GM12872 (cell line): Measurements from ENCODE around the gene UNC93B1.

ENCODE experiments used
- TF ChIP-seq, protein P1 (sequence below): IDR thresholded peaks from 3 replicates; pipeline ENCODE4 v1.5.1; 2011; ENCODE audit warnings: low read depth, mild to moderate bottlenecking, low read length, moderate library complexity; ENCODE audit not compliant: insufficient read depth

The UNC93B1 gene

DNA sequence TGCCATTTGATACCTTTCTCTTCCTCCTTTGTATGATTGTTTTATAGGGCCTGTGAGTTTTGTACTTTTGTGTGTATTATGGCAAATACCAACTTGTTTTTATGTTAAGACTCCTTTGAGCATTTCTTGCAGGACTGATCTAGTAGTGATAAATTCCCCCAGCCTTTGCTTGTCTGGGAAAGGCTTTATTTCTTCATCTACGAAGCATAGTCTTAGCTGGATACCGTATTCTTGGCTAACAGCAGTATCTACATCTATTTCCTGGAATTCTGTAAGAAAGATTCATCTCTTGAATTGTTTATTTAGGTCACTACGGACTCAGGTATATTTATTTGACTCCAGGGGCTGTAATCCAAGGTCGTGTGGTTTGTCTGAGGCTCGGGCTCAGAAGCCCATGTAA is 20.6 kb upstream of the UNC93B1 start:
- TF ChIP-seq, protein P1, sequence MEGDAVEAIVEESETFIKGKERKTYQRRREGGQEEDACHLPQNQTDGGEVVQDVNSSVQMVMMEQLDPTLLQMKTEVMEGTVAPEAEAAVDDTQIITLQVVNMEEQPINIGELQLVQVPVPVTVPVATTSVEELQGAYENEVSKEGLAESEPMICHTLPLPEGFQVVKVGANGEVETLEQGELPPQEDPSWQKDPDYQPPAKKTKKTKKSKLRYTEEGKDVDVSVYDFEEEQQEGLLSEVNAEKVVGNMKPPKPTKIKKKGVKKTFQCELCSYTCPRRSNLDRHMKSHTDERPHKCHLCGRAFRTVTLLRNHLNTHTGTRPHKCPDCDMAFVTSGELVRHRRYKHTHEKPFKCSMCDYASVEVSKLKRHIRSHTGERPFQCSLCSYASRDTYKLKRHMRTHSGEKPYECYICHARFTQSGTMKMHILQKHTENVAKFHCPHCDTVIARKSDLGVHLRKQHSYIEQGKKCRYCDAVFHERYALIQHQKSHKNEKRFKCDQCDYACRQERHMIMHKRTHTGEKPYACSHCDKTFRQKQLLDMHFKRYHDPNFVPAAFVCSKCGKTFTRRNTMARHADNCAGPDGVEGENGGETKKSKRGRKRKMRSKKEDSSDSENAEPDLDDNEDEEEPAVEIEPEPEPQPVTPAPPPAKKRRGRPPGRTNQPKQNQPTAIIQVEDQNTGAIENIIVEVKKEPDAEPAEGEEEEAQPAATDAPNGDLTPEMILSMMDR, result no peak

- TF ChIP-seq, protein P1, result no peak
These were observed 18.6 kb upstream of the UNC93B1 start for GRCh38 chr11:68022531-68022930.

DNA sequence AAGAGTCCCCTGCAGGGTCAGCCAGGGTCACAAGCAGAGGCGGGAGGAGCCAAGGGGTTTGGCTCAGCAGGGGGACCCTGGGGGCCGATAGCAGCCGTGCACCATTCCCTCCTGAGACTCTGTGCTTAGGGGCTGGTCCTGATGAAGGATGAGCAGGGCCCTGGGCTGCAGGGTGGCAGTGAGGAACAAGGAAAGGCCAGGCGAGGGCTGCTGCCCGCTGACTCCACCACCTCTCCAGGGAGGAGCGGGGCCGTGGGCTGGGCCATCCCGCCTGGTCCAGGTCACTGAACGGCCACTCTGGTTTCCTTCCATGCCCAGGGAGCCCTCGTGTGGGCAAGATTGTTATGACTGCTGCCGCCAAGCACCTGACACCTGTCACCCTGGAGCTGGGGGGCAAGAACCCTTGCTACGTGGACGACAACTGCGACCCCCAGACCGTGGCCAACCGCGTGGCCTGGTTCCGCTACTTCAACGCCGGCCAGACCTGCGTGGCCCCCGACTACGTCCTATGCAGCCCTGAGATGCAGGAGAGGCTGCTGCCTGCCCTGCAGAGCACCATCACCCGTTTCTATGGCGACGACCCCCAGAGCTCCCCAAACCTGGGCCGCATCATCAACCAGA is 17.4 kb upstream of the UNC93B1 start:
- TF ChIP-seq, protein P1, result peak; percentile 49

DNA sequence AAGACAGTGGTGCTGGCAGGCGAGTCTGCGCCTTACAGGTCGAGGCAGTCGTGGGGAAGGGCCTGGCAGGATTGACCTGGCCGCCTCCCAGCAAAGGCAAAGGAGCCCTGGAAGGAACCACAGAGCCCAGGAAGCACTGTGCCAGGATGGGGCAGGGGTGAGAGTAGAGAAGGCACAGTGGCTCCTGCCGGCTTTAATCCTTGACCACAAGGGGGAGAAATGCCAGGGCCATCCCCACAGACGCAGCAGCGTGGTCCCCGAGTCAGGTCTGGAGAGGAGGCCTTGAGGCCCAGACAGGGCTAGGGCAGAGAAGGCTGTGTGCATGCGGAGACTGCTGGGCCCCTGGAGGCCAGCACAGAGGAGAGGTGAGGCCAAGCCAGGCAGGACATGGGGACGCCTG is 16.7 kb upstream of the UNC93B1 start:
- TF ChIP-seq, protein P1, result peak; percentile 40; the same call in 2 of the 3 replicates

GRCh38 chr11:68019486-68019885 is 15.6 kb upstream of the UNC93B1 start:
- TF ChIP-seq, protein P1, result no peak

- TF ChIP-seq, protein P1, result no peak
These were observed 14.9 kb upstream of the UNC93B1 start for GRCh38 chr11:68018730-68019190.

DNA sequence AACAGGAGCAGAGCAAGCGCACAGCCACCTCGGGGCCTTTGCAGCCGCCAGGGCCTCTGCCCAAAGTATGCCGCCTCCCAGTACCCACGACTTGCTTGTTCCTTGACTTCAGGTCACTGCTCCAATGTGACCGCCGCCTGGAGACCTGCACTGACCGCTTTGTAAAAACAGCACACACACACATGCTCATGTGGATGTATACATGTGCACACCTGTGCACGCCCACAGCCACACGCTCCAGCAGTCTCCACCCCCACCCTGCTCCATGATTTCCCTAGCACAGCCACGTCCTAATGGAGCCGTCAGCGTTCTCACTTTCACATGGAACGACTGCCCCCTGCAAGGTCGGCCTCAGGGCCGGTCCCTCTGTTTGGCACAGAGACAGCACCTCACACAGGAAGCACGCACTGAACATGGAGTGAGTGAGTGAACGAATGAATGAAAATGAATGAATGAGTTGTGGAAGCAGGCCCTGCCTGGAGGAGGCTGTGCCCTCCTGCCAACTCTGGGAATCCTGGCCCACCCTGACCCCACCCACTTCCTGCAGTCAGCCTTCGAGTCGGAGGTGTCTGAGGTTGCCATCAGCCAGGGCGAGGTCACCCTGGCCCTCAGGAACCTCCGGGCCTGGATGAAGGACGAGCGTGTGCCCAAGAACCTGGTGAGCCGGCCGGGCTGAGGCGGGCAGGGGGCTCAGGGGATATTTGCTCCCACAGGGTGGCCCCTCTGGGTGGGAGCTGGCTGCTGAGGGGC is 14.3 kb upstream of the UNC93B1 start:
- TF ChIP-seq, protein P1, result no peak
